ENCODE data around the gene SEMA6A. TPM values are rescaled to one million over a fixed set of nuclear protein-coding genes. Genes with fewer than 3 reads are reported as not detected.

Gene SEMA6A
- total and polyA plus RNA-seq, 7 donors = 4.9 to 55.7 (median 25.0) TPM

GRCh38 chr5:116528519-116529234 lies 45.9 kb downstream of the SEMA6A start:
- Histone ChIP-seq H3K9me3 (no peaks in the 10 kb centered on the region), H3K36me3 (no peaks in the 10 kb centered on the region), H3K27ac (peak overlapping the region in 3 of 4 donors; percentile 57 to 65 (median 65)), H3K4me3 (peak overlapping the region in 2 of 4 donors; percentile 11 to 15), H3K27me3 (no peaks in the 10 kb centered on the region), H3K4me1 (peaks cover 0 to 93% (median 74%) of the 10 kb centered on the region in 4 donors)
- TF ChIP-seq CTCF (IDR thresholded peaks at IDR 0.05) (no peak), POLR2AphosphoS5 (IDR thresholded peaks at IDR 0.05) (no peak), EP300 (IDR thresholded peaks at IDR 0.05) (no peak), POLR2A (IDR thresholded peaks at IDR 0.05) (no peak)
- intact Hi-C loops (cut with DNase I) = loop anchor here (10.0 kb wide), 1 partner anchor 906 kb away; no protein-coding TSS in a partner anchor
- no peak for DNase-seq
- WGBS, 2 donors = 19 to 60% methylated on average over 7 of the region's 7 CpGs

GRCh38 chr5:116527582-116527981 lies 47.0 kb downstream of the SEMA6A start:
- intact Hi-C loops (cut with DNase I) = loop anchor here (10.0 kb wide), 1 partner anchor 907 kb away; no protein-coding TSS in a partner anchor
- Histone ChIP-seq H3K27me3 (no peaks in the 10 kb centered on the region), H3K4me1 (peaks cover 0 to 93% (median 74%) of the 10 kb centered on the region in 4 donors), H3K4me3 (no peak overlapping the region), H3K36me3 (no peaks in the 10 kb centered on the region), H3K9me3 (no peaks in the 10 kb centered on the region), H3K27ac (no peak overlapping the region)
- DNase-seq = no peak
- TF ChIP-seq POLR2AphosphoS5 (IDR thresholded peaks at IDR 0.05) (no peak), EP300 (IDR thresholded peaks at IDR 0.05) (no peak), POLR2A (IDR thresholded peaks at IDR 0.05) (no peak), CTCF (IDR thresholded peaks at IDR 0.05) (no peak)
- WGBS, 2 donors = 18 to 67% methylated on average over 6 of the region's 6 CpGs

- no peak for TF ChIP-seq POLR2AphosphoS5 (IDR thresholded peaks at IDR 0.05)
- TF ChIP-seq CTCF (IDR thresholded peaks at IDR 0.05) = no peak
- TF ChIP-seq EP300 (IDR thresholded peaks at IDR 0.05) = no peak
- no peak for TF ChIP-seq POLR2A (IDR thresholded peaks at IDR 0.05)
- no peak for DNase-seq
- Histone ChIP-seq H3K27ac (peak overlapping the region in 3 of 4 donors; percentile 35 to 74 (median 72)), H3K36me3 (no peaks in the 10 kb centered on the region), H3K27me3 (no peaks in the 10 kb centered on the region), H3K4me1 (peaks cover 0 to 95% (median 73%) of the 10 kb centered on the region in 4 donors), H3K4me3 (no peak overlapping the region), H3K9me3 (no peaks in the 10 kb centered on the region)
- intact Hi-C loops (cut with DNase I) = loop anchor here (10.0 kb wide), 1 partner anchor 909 kb away; no protein-coding TSS in a partner anchor
- WGBS, 2 donors = 23 to 77% methylated on average over 3 of the region's 3 CpGs
These were observed 48.9 kb downstream of the SEMA6A start for GRCh38 chr5:116525674-116526073.

- intact Hi-C loops (cut with DNase I) = loop anchor here (10.0 kb wide), 1 partner anchor 910 kb away; no protein-coding TSS in a partner anchor
- Histone ChIP-seq H3K27me3 (no peaks in the 10 kb centered on the region), H3K4me1 (peaks cover 0 to 92% (median 66%) of the 10 kb centered on the region in 4 donors), H3K27ac (peak overlapping the region in 3 of 4 donors; percentile 35 to 74 (median 72)), H3K9me3 (no peaks in the 10 kb centered on the region), H3K4me3 (no peak overlapping the region), H3K36me3 (no peaks in the 10 kb centered on the region)
- 24 to 78% methylated on average over 2 of the region's 2 CpGs for WGBS, 2 donors
- TF ChIP-seq POLR2A (IDR thresholded peaks at IDR 0.05) (no peak), EP300 (IDR thresholded peaks at IDR 0.05) (no peak)
- no peak for DNase-seq
These were observed 49.7 kb downstream of the SEMA6A start for GRCh38 chr5:116524966-116525365.

All from sigmoid colon (tissue), 7 donors.